ENCODE results near the gene PLXDC2. TPM values are rescaled to one million over a fixed set of nuclear protein-coding genes. Genes with fewer than 3 reads are reported as not detected.

PLXDC2 gene
- total and polyA plus RNA-seq, 10 of the 15 experiments (the other 5 are each of a cell fraction or from before 2014, with no cell fraction given), result 0.05 to 1.8 (median 0.14) TPM; not detected in 2

DNA sequence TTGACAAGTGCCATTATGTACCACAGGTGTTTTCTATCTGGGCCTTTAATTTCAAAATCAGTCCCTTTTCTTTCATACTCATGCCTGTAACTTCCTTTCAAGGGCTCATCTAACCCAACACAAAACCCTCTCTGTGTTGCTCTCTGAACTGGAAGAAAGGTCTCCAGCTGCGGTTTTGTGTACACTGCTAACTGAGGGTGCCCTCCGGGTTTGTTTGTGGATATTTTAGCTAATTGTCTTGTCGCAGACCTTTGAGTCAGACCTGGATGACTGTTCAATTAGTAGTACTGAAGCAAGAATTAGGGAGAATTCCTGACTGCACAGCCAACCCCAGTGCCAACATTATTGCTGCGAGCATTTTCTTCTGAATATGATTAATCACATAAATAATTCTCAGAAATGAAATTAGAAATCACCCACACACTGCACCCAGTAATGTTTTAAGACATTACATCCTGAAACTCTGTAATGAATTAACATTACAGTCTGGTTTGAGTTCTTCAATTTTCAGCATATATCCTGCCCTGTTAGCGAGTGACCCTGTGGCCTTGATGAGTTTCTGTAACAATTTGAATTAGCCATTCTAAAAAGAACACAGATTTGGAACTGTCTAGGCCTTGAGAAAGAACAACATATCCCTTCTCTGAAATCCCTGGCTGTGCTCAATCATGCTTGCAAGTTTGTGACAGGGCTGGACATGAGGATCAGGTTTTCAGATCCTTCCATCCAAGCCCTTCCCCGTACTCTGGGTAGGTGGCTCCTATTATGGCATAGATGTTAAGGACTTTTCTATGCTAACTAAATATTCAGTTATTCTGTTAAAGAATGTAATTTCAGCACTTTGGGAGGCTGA, 460.1 kb downstream of the PLXDC2 start (continued):
- no peak for TF ChIP-seq RAD51 (IDR thresholded peaks at IDR 0.05)
- TF ChIP-seq SMARCA5 (IDR thresholded peaks at IDR 0.05), result no peak
- TF ChIP-seq POLR2AphosphoS2 (IDR thresholded peaks at IDR 0.05; ENCODE audit: low read depth, low read length), result no peak

GRCh38 chr10:20277820-20278219, 461.6 kb downstream of the PLXDC2 start:
- 2% methylated on average over 3 of the region's 3 CpGs for WGBS (ENCODE audit: insufficient coverage, insufficient replicate concordance, low lambda C conversion rate, missing lambda C conversion rate)
- Histone ChIP-seq H3K79me2 (ENCODE audit: control insufficient read depth, insufficient read depth, low read length) (no peaks in the 10 kb centered on the region), H3K27ac (ENCODE audit: control insufficient read depth, insufficient read depth) (no peak overlapping the region), H4K20me1 (ENCODE audit: control insufficient read depth, insufficient read depth) (no peaks in the 10 kb centered on the region), H3K4me3 (no peak overlapping the region), H3K27me3 (replicated peaks in 1 of 2; ENCODE audit: control insufficient read depth in 2 of 2, insufficient read depth in 2 of 2, low read length in 1 of 2) (no peaks in the 10 kb centered on the region), H3K4me1 (ENCODE audit: control insufficient read depth, insufficient read depth, low read length) (no peaks in the 10 kb centered on the region), H3K9me3 (replicated peaks; ENCODE audit: control insufficient read depth, insufficient read depth, low read length) (no peaks in the 10 kb centered on the region), H2AFZ (ENCODE audit: control insufficient read depth, low read depth, low read length) (no peak overlapping the region), H3K4me2 (ENCODE audit: control insufficient read depth, insufficient read depth) (no peak overlapping the region), H3K36me3 (ENCODE audit: control insufficient read depth in 2 of 2, insufficient read depth in 2 of 2, low read length in 1 of 2) (no peaks in the 10 kb centered on the region), H3K9ac (ENCODE audit: control insufficient read depth, insufficient read depth, low read length) (no peak overlapping the region)
- ATAC-seq (no peak), DNase-seq (ENCODE audit: low read depth, low spot score) (no peak), FAIRE-seq (no peak)
- SMC1A ChIA-PET (ENCODE audit: uncharacterized antibody, unreplicated experiment), result no interaction called here
- CTCF ChIA-PET, result no interaction called here
- TF ChIP-seq HDGF (IDR thresholded peaks at IDR 0.05), result no peak
- TF ChIP-seq GATAD2B (conservative IDR thresholded peaks at IDR 0.05; ENCODE audit: low read depth), result no peak
- TF ChIP-seq EGR1 (IDR thresholded peaks at IDR 0.05; ENCODE audit: borderline replicate concordance in 1 of 2, low read depth in 2 of 2, low read length in 2 of 2), result no peak
- TF ChIP-seq MXI1 (IDR thresholded peaks at IDR 0.05; ENCODE audit: low read depth, low read length), result no peak
- no peak for TF ChIP-seq RB1 (IDR thresholded peaks at IDR 0.05; ENCODE audit: borderline replicate concordance)
- TF ChIP-seq, protein P1, sequence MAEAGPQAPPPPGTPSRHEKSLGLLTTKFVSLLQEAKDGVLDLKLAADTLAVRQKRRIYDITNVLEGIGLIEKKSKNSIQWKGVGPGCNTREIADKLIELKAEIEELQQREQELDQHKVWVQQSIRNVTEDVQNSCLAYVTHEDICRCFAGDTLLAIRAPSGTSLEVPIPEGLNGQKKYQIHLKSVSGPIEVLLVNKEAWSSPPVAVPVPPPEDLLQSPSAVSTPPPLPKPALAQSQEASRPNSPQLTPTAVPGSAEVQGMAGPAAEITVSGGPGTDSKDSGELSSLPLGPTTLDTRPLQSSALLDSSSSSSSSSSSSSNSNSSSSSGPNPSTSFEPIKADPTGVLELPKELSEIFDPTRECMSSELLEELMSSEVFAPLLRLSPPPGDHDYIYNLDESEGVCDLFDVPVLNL (IDR thresholded peaks at IDR 0.05; ENCODE audit: low read depth, low read length), result no peak
- no peak for TF ChIP-seq SMC3 (IDR thresholded peaks at IDR 0.05; ENCODE audit: borderline replicate concordance, low read length)
- no peak for TF ChIP-seq NRF1 (conservative IDR thresholded peaks at IDR 0.05; ENCODE audit: low read depth, low read length)
- TF ChIP-seq ESRRA (IDR thresholded peaks at IDR 0.05; ENCODE audit: low read length), result no peak
- intact Hi-C loops (cut with micrococcal nuclease; ENCODE audit: unreplicated experiment) (no loop called here), in situ Hi-C loops (cut with MboI) (no loop called here)
- RAD21 ChIA-PET (ENCODE audit: unreplicated experiment), result no interaction called here
- POLR2A ChIA-PET, result no interaction called here
- no TSS peak for BruUV-seq (replicated peaks)
